Caco-2 (cell line): ENCODE measurements around the gene ADAMTS10. TPM values are rescaled to one million over a fixed set of nuclear protein-coding genes. Genes with fewer than 3 reads are reported as not detected.

Experiments
- BruUV-seq: library from RNA; stranded (reverse); fragments of 400-500 nt; replicated peaks from 2 replicates; lab custom pipeline; 2021; lab: Mats Ljungman, UMichigan
- CTCF ChIA-PET: fragments of 300-600 bp; sonication (Branson Sonifier 250); formaldehyde crosslinking; loops from one replicate; lab custom pipeline; 2022; ENCODE audit warnings: antibody characterized with exemption; lab: Charles Lee
- POLR2A ChIA-PET: fragments of 300-600 bp; sonication (Branson Sonifier 250); formaldehyde crosslinking; loops from one replicate; lab custom pipeline; 2022; ENCODE audit warnings: antibody characterized with exemption; lab: Charles Lee
- DNase-seq, 2 experiments: peaks; one replicate each; pipeline versions ENCODE4 v3.0.0 to v3.0.0-alpha.2; 2020 to 2022
- H3K27me3 ChIP-seq: replicated peaks from 2 replicates; pipeline ENCODE4 v1.6.0; 2011; ENCODE audit warnings: low read length; ENCODE audit not compliant: control insufficient read depth, insufficient read depth
- H3K36me3 ChIP-seq: 2 replicates; pipeline ENCODE4 v1.5.1; 2011; ENCODE audit warnings: low read length; ENCODE audit not compliant: control insufficient read depth, insufficient read depth
- H3K4me1 ChIP-seq: fragments of 250-450 bp; sonication (Bioruptor Pico); 2 replicates; pipeline ENCODE4 v1.5.1; 2020; ENCODE audit warnings: mild to moderate bottlenecking
- H3K4me3 ChIP-seq: 2 replicates; pipeline ENCODE4 v1.5.1; 2011; ENCODE audit warnings: low read depth, mild to moderate bottlenecking, control low read depth, low read length
- H3K9me3 ChIP-seq: fragments of 250-450 bp; sonication (Bioruptor Pico); 2 replicates; pipeline ENCODE4 v1.5.1; 2020; ENCODE audit warnings: mild to moderate bottlenecking, moderate library complexity
- H3K27ac Mint-ChIP-seq: one replicate; pipeline ENCODE4 v1.8.0; 2022; ENCODE audit warnings: mixed read lengths; ENCODE audit not compliant: unreplicated experiment
- H3K27me3 Mint-ChIP-seq: one replicate; pipeline ENCODE4 v1.8.0; 2022; ENCODE audit warnings: mixed read lengths; ENCODE audit not compliant: insufficient read depth, unreplicated experiment
- H3K36me3 Mint-ChIP-seq: one replicate; pipeline ENCODE4 v1.8.0; 2022; ENCODE audit warnings: mild to moderate bottlenecking, mixed read lengths; ENCODE audit not compliant: insufficient read depth, unreplicated experiment
- H3K4me1 Mint-ChIP-seq: one replicate; pipeline ENCODE4 v1.8.0; 2022; ENCODE audit warnings: low read depth, mixed read lengths; ENCODE audit not compliant: unreplicated experiment
- H3K4me3 Mint-ChIP-seq: one replicate; pipeline ENCODE4 v1.8.0; 2022; ENCODE audit warnings: mild to moderate bottlenecking, moderate library complexity, mixed read lengths; ENCODE audit not compliant: unreplicated experiment
- H3K9me3 Mint-ChIP-seq: one replicate; pipeline ENCODE4 v1.8.0; 2022; ENCODE audit warnings: mixed read lengths; ENCODE audit not compliant: unreplicated experiment
- CTCF ChIP-seq, 2 experiments: fragments of 200-600 bp in 1 of 2; IDR thresholded peaks; 1 replicate in 1 of 2; 2 replicates in 1 of 2; pipeline versions ENCODE4 v1.5.1 to v1.8.0; 2011 to 2022; ENCODE audit warnings: antibody characterized with exemption in 1 of 2, control low read depth in 1 of 2, inconsistent platforms in 1 of 2, low read depth in 1 of 2, low read length in 1 of 2, mild to moderate bottlenecking in 1 of 2, moderate library complexity in 1 of 2; ENCODE audit not compliant: insufficient read depth in 1 of 2, severe bottlenecking in 1 of 2, unreplicated experiment in 1 of 2
- intact Hi-C: fragments of 100-400 bp; cut with micrococcal nuclease; formaldehyde crosslinking; loops from one replicate; pipeline ENCODE4 v1.10.0; 2022; ENCODE audit not compliant: unreplicated experiment
- total RNA-seq: library from RNA; stranded (reverse); gene quantifications from 2 replicates; pipeline ENCODE4 v1.2.3, GENCODE V29; 2022

Gene ADAMTS10
- total RNA-seq, 1 experiment from 2014 or later = 0.77 TPM

GRCh38 chr19:8607386-8607785, 3.1 kb downstream of the ADAMTS10 start:
- no peak overlapping the region for H3K27ac Mint-ChIP-seq
- DNase-seq = no peak
- H3K27me3 Mint-ChIP-seq = no peaks in the 10 kb centered on the region
- H3K4me1 ChIP-seq = no peaks in the 10 kb centered on the region
- no peak overlapping the region for H3K4me3 ChIP-seq
- H3K36me3 Mint-ChIP-seq = no peaks in the 10 kb centered on the region
- no peak for TF ChIP-seq CTCF (IDR thresholded peaks at IDR 0.05; ENCODE audit: insufficient read depth in 1 of 2, low read depth in 1 of 2, low read length in 1 of 2, severe bottlenecking in 1 of 2, unreplicated experiment in 1 of 2)
- BruUV-seq = no TSS peak
- no peak overlapping the region for H3K4me3 Mint-ChIP-seq
- peaks cover 5% of the 10 kb centered on the region for H3K9me3 Mint-ChIP-seq
- intact Hi-C loops = no loop called here
- POLR2A ChIA-PET = no interaction called here
- no peaks in the 10 kb centered on the region for H3K36me3 ChIP-seq
- H3K9me3 ChIP-seq = peaks cover 7% of the 10 kb centered on the region
- H3K4me1 Mint-ChIP-seq = no peaks in the 10 kb centered on the region
- no peaks in the 10 kb centered on the region for H3K27me3 ChIP-seq
- CTCF ChIA-PET = no interaction called here

- no TSS peak for BruUV-seq
- Histone ChIP-seq H3K27me3 (no peaks in the 10 kb centered on the region), H3K4me1 (no peaks in the 10 kb centered on the region), H3K9me3 (peaks cover 7% of the 10 kb centered on the region), H3K36me3 (no peaks in the 10 kb centered on the region), H3K4me3 (no peak overlapping the region)
- ChIA-PET POLR2A (no interaction called here), CTCF (interaction anchor here (0.5 kb wide), 1 partner anchor 10 kb away, joined by 6 read pairs; no protein-coding TSS in a partner anchor)
- intact Hi-C loops = no loop called here
- peaks cover 13% of the 10 kb centered on the region for H3K9me3 Mint-ChIP-seq
- no peak overlapping the region for H3K27ac Mint-ChIP-seq
- no peak for TF ChIP-seq CTCF (IDR thresholded peaks at IDR 0.05; ENCODE audit: insufficient read depth in 1 of 2, low read depth in 1 of 2, low read length in 1 of 2, severe bottlenecking in 1 of 2, unreplicated experiment in 1 of 2)
- no peaks in the 10 kb centered on the region for H3K27me3 Mint-ChIP-seq
- H3K4me3 Mint-ChIP-seq = no peak overlapping the region
- H3K36me3 Mint-ChIP-seq = peaks cover 5% of the 10 kb centered on the region
- no peaks in the 10 kb centered on the region for H3K4me1 Mint-ChIP-seq
- no peak for DNase-seq
Measured at GRCh38 chr19:8605514-8605913, 5.0 kb downstream of the ADAMTS10 start.

- Histone ChIP-seq H3K36me3 (no peaks in the 10 kb centered on the region), H3K9me3 (peaks cover 7% of the 10 kb centered on the region), H3K4me1 (no peaks in the 10 kb centered on the region), H3K27me3 (no peaks in the 10 kb centered on the region), H3K4me3 (no peak overlapping the region)
- CTCF ChIA-PET = no interaction called here
- Mint-ChIP-seq H3K36me3 (peaks cover 5% of the 10 kb centered on the region), H3K9me3 (peaks cover 13% of the 10 kb centered on the region), H3K4me1 (no peaks in the 10 kb centered on the region), H3K4me3 (no peak overlapping the region), H3K27me3 (peaks cover 3% of the 10 kb centered on the region), H3K27ac (no peak overlapping the region)
- POLR2A ChIA-PET = no interaction called here
- no peak for TF ChIP-seq CTCF (IDR thresholded peaks at IDR 0.05; ENCODE audit: insufficient read depth in 1 of 2, low read depth in 1 of 2, low read length in 1 of 2, severe bottlenecking in 1 of 2, unreplicated experiment in 1 of 2)
- intact Hi-C loops = no loop called here
- BruUV-seq = no TSS peak
- no peak for DNase-seq
Measured at GRCh38 chr19:8601796-8602195, 8.7 kb downstream of the ADAMTS10 start.
